NCI-H526 (cell line): ENCODE data around the gene ANKRD2.
"Not testable (repeated sequence)": the region's sequence is repeated elsewhere in the genome, so short reads cannot be mapped to it uniquely, and the experiment has no call there.

ENCODE experiments used
- DNase-seq, 2 experiments: peaks; one replicate each; lab custom pipeline; 2025; lab: John Stamatoyannopoulos, UW

ANKRD2 gene

GRCh38 chr10:97572214-97572989 lies at the start of gene ANKRD2:
Gene ANKRD2 (plus strand): TSS chr10:97572779. CDS start chr10:97572789, 10 bp downstream.
- peak in 1 of 2 experiments; percentile 50 for DNase-seq

GRCh38 chr10:97522937-97523336 lies 49.6 kb upstream of the ANKRD2 start:
- no peak for DNase-seq

GRCh38 chr10:97525086-97525485 lies 47.5 kb upstream of the ANKRD2 start:
- no peak for DNase-seq

- no peak for DNase-seq
These were observed 46.9 kb upstream of the ANKRD2 start for GRCh38 chr10:97525683-97526110.

- DNase-seq, result not testable (repeated sequence)
These were observed 43.7 kb upstream of the ANKRD2 start for GRCh38 chr10:97528876-97529275.

GRCh38 chr10:97529685-97530465 lies 42.7 kb upstream of the ANKRD2 start:
- DNase-seq, result no peak

GRCh38 chr10:97531401-97531986 lies 41.1 kb upstream of the ANKRD2 start:
- DNase-seq, result no peak

GRCh38 chr10:97532935-97533671 lies 39.5 kb upstream of the ANKRD2 start:
- DNase-seq, result no peak

GRCh38 chr10:97533888-97534287 lies 38.7 kb upstream of the ANKRD2 start:
- DNase-seq, result no peak

GRCh38 chr10:97534746-97535367 lies 37.7 kb upstream of the ANKRD2 start:
- peak in 1 of 2 experiments; percentile 15 for DNase-seq

GRCh38 chr10:97537186-97537869 lies 35.3 kb upstream of the ANKRD2 start:
- no peak for DNase-seq

- DNase-seq, result no peak
These were observed 34.2 kb upstream of the ANKRD2 start for GRCh38 chr10:97538411-97538810.

- no peak for DNase-seq
These were observed 33.7 kb upstream of the ANKRD2 start for GRCh38 chr10:97538839-97539238.

GRCh38 chr10:97539523-97540200 lies 32.9 kb upstream of the ANKRD2 start:
- DNase-seq, result no peak

GRCh38 chr10:97540669-97541500 lies 31.7 kb upstream of the ANKRD2 start:
- DNase-seq, result no peak

GRCh38 chr10:97542169-97543024 lies 30.2 kb upstream of the ANKRD2 start:
- DNase-seq, result no peak

- DNase-seq, result no peak
These were observed 29.5 kb upstream of the ANKRD2 start for GRCh38 chr10:97543025-97543546.
